NCI-H226 (cell line): Measurements from ENCODE around the gene SNRNP35.
"Not testable (repeated sequence)": the region's sequence is repeated elsewhere in the genome, so short reads cannot be mapped to it uniquely, and the experiment has no call there.

Experiments used
- DNase-seq: peaks from one replicate; pipeline ENCODE4 v3.0.0-alpha.2; 2015

Gene SNRNP35, protein sequence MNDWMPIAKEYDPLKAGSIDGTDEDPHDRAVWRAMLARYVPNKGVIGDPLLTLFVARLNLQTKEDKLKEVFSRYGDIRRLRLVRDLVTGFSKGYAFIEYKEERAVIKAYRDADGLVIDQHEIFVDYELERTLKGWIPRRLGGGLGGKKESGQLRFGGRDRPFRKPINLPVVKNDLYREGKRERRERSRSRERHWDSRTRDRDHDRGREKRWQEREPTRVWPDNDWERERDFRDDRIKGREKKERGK

DNA sequence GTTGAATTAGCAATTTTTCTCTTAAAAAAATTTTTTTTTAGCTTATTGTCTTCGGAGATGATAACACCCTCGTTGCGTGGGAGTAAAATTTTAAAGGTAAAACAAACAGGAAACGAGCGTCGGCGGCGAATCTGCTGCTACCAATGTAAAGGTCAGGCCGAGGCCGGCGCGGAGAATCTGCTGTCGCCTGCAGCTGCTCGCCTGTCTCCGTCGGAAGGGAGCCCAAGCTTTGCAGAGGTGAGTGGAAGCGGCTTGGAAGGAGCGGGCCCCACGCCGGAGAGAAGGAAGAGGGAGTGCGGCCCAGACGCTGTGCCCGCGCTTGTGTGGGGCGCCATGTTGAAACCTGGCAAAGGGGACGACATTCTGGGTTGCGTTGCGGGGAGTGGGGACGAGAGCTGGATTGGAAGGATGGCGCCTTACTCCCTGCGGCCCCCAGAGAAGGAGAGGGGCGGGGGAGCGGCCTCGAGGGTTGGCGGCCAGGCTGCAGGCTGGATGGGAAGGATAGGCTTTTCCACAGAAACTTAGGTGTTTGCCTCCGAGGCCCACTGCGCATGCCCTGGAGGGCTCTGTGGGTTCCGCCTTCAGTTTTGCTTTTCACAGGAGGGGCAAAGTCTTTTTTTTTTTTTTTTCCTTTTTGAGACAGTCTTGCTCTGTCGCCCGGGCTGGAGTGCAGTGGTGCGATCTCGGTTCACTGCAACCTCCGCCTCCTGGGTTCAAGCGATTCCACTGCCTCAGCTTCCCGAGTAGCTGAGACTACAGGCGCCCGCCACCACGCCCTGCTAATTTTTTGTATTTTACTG lies at the start of gene SNRNP35:
SNRNP35 (plus strand) TSS at position 160 of the 800 bp plus-strand sequence. CDS start 7,402 bp downstream, outside the sequence.
- peak; percentile 85 for DNase-seq

GRCh38 chr12:123408619-123409018 lies 49.3 kb upstream of the SNRNP35 start:
- DNase-seq: not testable (repeated sequence)

DNA sequence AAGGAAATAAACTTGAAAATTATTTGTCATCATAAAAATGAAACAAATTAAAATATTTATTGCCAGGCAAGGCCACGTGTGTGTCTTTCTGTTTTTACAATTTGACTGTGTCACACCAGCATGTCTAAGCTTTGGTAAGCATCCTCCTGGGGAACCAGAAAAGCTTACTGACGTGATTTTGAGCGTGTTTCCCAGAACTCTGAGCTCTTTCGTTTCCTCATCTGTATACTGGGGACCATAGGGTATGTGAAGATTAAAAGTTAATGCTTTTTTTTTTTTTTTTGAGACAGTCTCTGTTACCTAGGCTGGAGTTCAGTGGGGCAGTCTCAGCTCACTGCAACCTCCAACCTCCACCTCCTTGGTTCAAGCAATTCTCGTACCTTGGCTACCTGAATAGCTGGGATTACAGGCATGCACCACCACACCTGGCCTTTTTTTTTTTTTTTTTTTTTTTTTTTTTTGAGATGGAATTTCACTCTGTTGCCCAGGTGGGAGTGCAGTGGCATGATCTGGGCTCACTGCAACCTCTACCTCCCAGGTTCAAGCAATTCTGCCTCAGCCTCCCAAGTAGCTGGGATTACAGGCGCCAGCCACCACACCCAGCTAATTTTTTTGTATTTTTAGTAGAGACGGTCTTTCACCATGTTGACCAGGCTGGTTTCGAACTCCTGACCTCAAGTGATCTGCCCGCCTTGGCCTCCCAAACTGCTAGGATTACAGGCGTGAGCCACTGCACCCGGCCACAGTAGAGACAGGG lies 48.5 kb upstream of the SNRNP35 start:
- not testable (repeated sequence) for DNase-seq

DNA sequence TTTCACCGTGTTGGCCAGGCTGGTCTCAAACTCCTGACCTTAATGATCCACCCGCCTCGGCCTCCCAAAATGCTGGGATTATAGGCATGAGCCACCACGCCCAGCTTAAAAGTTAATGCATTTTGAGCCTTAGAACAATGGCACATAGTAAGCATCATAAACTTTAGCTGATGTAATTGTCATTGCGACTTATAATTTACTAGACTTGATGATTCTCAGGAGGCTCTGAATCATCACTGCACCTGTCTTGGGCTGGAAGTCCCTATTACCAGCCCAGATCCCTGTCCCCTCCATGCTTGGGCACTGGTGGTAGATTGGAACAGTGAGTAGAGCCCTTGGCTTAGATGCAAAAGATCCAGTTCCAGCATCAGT lies 47.9 kb upstream of the SNRNP35 start:
- no peak for DNase-seq

DNA sequence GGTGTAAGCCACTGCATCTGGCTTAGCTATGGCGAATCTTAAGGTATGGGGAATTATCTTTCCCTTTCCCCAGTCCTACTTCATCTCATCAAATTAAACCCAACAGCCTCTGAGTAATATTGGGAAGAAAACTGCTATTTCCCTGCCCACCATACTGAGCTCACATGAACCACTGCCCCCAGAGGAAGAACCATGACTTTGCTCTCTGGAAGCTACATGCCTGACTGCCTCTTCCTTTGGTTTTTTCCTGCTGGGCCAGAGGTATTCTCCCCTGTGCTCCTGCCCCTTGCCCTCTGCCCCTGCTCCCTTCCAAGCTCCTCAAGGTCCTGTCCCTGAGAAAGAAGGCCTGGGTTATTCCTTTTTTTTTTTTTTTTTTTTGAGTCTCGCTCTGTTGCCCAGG lies 36.6 kb upstream of the SNRNP35 start:
- no peak for DNase-seq

- no peak for DNase-seq
Measured at GRCh38 chr12:123427036-123427769, 30.7 kb upstream of the SNRNP35 start.

GRCh38 chr12:123428591-123428990 lies 29.3 kb upstream of the SNRNP35 start:
- no peak for DNase-seq

- not testable (repeated sequence) for DNase-seq
Measured at GRCh38 chr12:123429101-123429500, 28.8 kb upstream of the SNRNP35 start.

DNA sequence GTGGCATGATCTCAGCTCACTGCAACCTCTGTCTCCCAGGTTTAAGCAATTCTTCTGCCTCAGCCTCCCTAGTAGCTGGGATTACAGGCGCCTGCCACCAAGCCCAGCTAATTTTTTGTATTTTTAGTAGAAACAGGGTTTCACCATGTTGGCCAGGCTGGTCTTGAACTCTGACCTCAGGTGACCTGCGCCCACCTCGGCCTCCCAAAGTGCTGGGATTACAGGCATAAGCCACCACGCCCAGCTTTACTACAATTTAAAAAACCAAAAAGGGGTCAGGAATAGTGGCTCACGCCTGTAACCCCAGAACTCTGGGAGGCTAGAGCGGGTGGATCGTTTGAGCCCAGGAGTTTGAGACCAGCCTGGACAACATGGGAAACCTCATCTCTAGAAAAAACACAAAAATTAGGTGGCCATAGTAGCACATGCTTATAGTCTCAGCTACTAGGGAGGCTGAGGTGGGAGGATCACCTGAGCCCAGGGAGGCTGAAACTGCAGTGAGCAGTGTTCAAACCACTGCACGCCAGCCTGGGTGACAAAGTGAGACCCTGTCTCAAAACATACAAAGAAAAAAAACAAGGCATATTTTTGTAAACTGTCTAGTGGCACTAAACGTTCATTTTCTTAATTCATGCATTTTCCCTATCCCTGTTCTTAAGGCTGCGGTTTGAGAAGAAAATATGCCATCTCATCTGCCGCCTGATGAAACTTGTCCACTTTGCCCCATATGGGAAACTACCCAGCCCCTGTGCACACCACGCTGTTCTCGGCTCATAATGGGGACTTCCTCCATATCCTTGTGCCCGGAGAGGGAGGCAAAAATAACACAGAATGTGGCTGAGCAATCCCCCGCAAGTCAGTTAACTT lies 25.8 kb upstream of the SNRNP35 start:
- not testable (repeated sequence) for DNase-seq

DNA sequence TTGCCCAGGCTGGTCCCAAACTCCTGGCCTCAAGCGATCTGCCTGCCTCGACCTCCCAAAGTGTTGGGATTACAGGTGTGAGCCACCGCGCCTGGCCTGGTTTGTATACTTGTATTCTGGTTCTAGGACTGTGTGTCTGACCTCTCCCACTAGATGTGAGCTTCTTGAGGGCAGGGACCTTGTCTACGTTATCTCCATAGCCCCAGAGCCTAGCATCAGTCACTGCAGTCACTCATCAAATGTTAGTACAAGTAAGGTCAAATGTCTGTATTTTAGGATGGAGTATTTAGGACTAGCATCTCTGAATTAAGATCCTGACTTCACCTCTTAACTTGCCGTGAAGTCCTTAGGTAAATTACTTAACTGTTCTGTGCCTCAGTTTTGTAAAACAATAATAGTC lies 24.3 kb upstream of the SNRNP35 start:
- DNase-seq: no peak

GRCh38 chr12:123435636-123436016 lies 22.3 kb upstream of the SNRNP35 start:
- DNase-seq: no peak

DNA sequence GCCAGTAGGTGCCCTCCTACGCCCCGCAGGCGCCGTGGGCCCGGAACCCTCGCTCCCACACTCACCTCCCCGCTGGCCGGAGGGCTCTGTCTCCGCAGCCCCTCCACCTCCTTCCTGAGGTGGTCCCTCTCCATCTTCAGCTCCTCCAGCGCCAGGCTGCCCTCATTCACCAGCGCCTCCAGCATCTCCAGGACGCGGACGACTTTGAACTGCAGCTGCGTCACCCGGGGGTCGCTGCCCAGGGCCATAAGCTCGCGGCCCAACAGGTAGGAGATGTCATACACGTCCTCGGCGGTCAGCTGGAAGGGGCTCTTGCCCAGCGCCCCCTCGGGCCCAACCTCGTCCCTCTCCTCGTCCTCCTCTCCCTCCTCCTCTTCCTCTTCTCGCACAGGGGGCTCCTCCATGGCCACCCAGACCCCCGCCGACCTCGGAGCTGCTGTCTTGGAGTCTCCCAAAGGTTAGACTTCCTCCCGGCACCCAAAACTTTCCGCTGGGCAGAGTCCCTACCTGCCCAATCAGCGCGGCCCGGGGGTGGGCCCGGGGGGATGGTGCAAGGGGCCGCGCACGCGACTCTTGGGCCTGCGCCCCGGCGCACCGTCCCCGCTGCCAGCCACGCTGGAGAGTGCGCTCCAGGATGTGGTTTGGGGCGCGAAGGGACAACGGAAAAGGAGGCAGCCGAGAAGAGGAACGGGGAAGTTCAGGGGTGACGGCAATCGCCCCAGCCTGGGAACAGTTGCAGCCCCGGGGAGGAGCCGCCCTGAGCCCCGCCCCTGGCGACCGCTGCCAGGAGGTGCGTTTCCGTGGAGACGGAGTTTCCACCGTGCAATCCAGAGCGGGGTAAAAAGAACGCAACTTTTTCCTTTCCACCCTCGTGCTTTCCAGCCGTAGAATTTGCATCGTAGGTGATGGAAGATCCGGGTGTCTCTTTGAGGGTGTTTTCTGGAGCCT lies 21.6 kb upstream of the SNRNP35 start, which contains the start of gene RILPL2:
RILPL2 (minus strand) TSS at position 668 of the 948 bp plus-strand sequence; CDS start at position 404, 264 bp downstream.
- peak; percentile 72 for DNase-seq

GRCh38 chr12:123441523-123442164 lies 16.3 kb upstream of the SNRNP35 start:
- no peak for DNase-seq

DNA sequence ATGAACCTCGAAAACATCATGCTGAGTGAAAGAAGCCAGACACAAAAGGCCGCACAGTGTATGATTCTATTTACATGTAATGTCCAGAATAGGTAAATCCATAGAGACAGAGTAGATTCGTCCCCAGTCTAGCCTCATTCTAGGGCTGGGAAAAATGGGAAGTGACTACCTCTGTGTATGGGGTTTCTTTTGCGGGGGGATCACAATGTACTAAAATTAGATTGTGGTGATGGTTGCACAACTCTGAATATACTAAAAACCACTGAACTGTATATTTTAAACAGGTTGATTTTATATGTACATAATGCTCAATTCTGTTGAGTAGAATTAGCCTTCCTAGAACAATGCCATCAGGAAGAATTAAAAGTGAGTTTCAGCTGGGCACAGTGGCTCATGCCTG lies 15.2 kb upstream of the SNRNP35 start:
- DNase-seq: no peak

DNA sequence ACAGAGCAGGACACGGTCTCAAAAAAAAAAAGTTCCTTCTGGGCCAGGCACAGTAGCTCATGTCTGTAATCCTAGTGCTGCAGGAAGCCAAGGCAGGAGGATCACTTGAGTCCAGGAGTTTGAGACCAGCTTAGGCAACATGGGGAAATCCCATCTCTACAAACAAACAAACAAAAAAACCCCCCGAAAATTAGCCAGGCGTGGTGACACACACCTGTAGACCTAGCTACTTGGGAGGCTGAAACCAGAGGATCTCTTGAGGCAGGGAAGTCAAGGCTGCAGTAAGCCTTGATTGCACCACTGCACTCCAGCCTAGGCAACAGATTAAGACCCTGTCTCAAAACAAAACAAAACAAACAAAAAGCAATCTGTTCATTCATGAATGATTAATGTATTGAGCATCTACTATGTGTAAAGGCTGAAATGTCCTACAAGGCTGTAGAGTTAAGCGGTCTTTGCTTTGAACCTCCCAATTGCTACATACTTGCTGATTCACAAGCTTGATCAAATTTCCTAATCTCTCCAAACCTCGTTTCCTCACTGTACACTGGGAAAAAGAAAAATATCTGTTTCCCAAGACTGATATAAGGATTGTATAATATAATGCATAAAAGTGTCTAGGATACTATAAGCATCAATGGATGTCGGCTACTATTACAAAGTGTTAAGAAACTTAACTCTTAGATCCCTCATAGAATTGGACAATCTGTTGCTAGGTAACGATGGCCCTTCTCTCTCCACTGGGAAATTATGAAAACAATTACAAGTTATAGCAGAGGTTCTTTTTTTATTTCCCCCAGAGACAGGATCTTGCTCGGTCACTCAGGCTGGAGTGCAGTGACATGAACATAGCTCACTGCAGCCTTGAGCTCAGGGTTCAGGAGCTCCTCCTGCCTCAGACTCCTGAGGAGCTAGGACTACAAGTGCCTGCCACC lies 13.6 kb upstream of the SNRNP35 start:
- no peak for DNase-seq

DNA sequence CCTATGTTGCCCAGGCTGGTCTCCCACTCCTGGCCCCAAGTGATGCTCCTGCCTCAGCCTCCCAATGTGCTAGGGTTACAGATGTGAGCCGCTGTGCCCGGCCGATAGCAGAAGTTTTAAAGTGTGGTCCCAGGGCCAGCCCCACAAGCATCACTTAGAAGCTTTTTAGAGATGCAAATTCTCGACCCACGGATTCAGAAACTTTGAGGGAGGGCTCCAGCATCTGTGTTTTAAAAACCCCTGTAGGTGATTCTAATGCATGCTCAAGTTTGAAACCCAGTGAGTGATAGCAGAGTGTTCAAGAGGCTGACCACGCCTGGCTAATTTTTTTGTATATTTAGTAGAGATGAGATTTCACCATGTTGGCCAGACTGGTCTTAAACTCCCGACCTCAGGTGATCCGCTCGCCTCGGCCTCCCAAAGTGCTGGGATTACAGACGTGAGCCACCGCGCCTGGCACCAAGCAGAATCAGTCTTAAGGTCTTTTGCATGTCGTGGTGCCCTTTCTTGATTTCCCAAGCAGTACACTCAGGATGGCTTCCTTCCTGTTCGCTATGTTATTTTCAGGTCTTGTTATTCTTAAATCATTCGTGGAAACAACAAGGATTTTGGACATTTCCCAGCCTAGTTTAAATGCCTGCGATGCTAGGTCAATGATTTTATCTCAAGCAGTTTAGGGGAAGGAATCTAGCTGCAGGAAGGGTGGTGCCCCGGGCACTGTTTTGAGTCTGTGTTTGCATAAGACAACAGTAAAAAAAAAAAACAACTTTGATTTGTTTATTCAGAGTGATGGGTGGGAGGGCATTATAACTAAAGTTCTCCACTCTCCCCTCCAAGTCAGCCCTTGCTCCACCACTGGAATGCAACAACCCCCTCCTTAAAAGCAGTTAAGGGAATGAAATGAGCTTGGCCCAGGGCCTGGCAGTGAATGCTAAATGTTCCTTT lies 12.3 kb upstream of the SNRNP35 start:
- peak; percentile 56 for DNase-seq

DNA sequence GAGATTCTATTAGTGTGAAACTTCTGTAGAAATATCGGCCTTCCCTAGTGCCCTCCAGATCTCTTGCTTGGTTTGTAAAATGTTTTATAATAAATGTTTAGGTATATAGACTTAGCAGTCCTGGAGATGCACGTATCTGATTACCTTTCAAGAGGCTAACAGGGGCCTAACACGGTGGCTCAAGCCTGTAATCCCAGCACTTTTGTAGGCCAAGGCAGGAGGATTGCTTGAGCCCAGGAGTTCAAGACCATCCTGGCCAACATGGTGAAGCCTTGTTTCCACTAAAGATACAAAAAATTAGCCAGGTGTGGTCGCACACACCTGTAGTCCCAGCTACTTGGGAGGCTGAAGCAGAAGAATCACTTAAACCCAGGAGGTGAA lies 11.6 kb upstream of the SNRNP35 start:
- no peak for DNase-seq

DNA sequence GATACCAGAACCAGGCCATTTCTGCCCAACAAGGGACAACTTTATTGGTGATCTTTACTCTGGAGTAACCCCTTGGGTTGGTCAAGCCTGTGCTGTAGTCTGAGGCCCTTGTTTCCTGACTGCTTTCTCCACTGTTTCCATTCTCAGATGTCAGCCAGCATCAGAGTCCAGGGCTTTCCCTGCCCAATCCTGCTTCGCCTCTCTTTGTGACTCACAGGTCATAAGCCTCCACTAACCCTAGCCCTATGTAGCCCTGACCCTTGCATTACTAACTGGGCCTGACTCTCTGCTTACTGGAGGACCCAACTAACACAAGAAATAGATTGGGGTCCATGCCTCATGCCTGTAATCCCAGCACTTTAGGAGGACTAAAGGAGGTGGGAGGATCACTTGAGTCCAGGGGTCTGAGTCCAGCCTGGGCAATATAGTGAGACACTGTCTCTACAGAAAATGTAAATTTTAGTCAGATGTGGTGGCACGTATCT lies 8.6 kb upstream of the SNRNP35 start:
- no peak for DNase-seq
